Measurements from ENCODE around the gene ASPG.

- TF ChIP-seq CTCF (IDR thresholded peaks at IDR 0.05), result no peak
- no peak for TF ChIP-seq EZH2 (IDR thresholded peaks at IDR 0.05)
- no peak for TF ChIP-seq EZH2phosphoT487 (IDR thresholded peaks at IDR 0.05)
Measured at GRCh38 chr14:104132981-104133380, 47.5 kb downstream of the ASPG start.

Measured in neural progenitor cell (in vitro differentiated cells).